Vagina (tissue), 2 donors: ENCODE data around the gene DNAH7.

Experiments
- POLR2A ChIP-seq, 2 donors: fragments of 450-650 bp; IDR thresholded peaks; one replicate each; pipeline ENCODE4 v1.6.1; 2017; ENCODE audit warnings: antibody characterized with exemption in 2 of 2, mild to moderate bottlenecking in 2 of 2, moderate library complexity in 2 of 2
- TF ChIP-seq, protein P1 (sequence below), 3 experiments: fragments of 450-650 bp in 2 of 3; fragments of 200-600 bp in 1 of 3; sonication (generic) in 1 of 3; IDR thresholded peaks; one replicate each; pipeline ENCODE4 v1.5.1; 2017 to 2019; ENCODE audit warnings: antibody characterized with exemption in 3 of 3, mild to moderate bottlenecking in 2 of 3, moderate library complexity in 2 of 3

DNA sequence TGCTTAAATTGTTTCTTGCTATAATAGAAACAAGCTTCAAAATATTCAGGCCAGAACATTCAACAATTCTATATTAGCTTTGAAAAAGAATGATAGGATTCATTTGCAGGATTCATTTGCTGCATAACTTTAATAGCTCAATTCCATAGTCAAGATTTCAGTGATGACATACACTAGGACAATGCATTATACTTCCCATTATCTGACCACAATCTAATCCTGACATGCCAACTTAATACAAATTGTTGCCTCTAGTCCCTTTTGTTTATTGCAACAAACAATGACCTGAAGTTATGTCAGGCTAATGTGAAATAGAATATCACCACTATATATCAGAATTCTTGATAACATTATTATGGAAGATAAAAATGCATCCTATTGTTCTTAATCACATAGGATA, 169.4 kb downstream of the DNAH7 start:
- TF ChIP-seq, protein P1, sequence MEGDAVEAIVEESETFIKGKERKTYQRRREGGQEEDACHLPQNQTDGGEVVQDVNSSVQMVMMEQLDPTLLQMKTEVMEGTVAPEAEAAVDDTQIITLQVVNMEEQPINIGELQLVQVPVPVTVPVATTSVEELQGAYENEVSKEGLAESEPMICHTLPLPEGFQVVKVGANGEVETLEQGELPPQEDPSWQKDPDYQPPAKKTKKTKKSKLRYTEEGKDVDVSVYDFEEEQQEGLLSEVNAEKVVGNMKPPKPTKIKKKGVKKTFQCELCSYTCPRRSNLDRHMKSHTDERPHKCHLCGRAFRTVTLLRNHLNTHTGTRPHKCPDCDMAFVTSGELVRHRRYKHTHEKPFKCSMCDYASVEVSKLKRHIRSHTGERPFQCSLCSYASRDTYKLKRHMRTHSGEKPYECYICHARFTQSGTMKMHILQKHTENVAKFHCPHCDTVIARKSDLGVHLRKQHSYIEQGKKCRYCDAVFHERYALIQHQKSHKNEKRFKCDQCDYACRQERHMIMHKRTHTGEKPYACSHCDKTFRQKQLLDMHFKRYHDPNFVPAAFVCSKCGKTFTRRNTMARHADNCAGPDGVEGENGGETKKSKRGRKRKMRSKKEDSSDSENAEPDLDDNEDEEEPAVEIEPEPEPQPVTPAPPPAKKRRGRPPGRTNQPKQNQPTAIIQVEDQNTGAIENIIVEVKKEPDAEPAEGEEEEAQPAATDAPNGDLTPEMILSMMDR (IDR thresholded peaks at IDR 0.05), result no peak
- TF ChIP-seq POLR2A (IDR thresholded peaks at IDR 0.05), result no peak
